Astrocyte (in vitro differentiated cells and primary cell): ENCODE results near the gene CTSE.

Experiments used
- CTCF ChIP-seq: IDR thresholded peaks from 2 replicates; pipeline ENCODE4 v1.5.1; 2011; ENCODE audit warnings: low read depth, mild to moderate bottlenecking, inconsistent platforms, low read length, moderate library complexity; ENCODE audit not compliant: insufficient read depth
- EZH2 ChIP-seq: IDR thresholded peaks from 2 replicates; pipeline ENCODE4 v1.6.1; 2012; ENCODE audit warnings: mild to moderate bottlenecking, low read length, inconsistent platforms; ENCODE audit not compliant: insufficient read depth

GRCh38 chr1:205972081-205972480 lies 51.6 kb downstream of the CTSE start:
- TF ChIP-seq CTCF (no peak), EZH2 (no peak)
